ENCODE data around the gene RAD54L2.

DNA sequence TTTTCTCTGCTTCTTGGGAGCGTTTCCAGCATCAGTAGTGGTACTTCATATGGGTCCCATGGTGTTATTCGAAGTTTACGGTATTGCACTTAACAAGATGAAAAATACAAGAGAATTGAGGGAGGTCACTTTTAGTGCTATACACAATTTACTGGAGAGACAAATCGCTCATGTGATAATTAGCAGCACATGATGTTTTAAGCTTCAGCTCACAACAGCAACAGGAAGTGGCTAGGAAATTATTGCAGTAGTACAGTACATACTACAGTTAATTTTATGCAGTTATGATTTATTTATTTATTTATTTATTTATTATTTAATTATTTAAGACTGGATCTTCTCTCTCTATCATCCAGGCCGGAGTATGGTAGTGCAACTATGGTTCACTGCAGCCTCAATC is 24.3 kb upstream of the RAD54L2 start:
- TF ChIP-seq, protein P1, sequence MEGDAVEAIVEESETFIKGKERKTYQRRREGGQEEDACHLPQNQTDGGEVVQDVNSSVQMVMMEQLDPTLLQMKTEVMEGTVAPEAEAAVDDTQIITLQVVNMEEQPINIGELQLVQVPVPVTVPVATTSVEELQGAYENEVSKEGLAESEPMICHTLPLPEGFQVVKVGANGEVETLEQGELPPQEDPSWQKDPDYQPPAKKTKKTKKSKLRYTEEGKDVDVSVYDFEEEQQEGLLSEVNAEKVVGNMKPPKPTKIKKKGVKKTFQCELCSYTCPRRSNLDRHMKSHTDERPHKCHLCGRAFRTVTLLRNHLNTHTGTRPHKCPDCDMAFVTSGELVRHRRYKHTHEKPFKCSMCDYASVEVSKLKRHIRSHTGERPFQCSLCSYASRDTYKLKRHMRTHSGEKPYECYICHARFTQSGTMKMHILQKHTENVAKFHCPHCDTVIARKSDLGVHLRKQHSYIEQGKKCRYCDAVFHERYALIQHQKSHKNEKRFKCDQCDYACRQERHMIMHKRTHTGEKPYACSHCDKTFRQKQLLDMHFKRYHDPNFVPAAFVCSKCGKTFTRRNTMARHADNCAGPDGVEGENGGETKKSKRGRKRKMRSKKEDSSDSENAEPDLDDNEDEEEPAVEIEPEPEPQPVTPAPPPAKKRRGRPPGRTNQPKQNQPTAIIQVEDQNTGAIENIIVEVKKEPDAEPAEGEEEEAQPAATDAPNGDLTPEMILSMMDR (IDR thresholded peaks at IDR 0.05): no peak
- TF ChIP-seq POLR2A (IDR thresholded peaks at IDR 0.05): no peak
